ENCODE results near the gene HS3ST6.
"Not testable (repeated sequence)": the region's sequence is repeated elsewhere in the genome, so short reads cannot be mapped to it uniquely, and the experiment has no call there.

HS3ST6 gene

GRCh38 chr16:1890708-1891050 lies 27.5 kb downstream of the HS3ST6 start:
- Mint-ChIP-seq H3K27me3 (ENCODE audit: low read depth, poor library complexity) (peaks cover 57% of the 10 kb centered on the region), H3K4me3 (no peak overlapping the region), H3K36me3 (ENCODE audit: low read depth) (no peaks in the 10 kb centered on the region), H3K4me1 (peaks cover 16% of the 10 kb centered on the region), H3K27ac (no peak overlapping the region), H3K9me3 (peaks cover 4% of the 10 kb centered on the region)
- no peak for DNase-seq
- TF ChIP-seq CTCF (IDR thresholded peaks at IDR 0.05), result no peak

GRCh38 chr16:1890024-1890707 lies 28.0 kb downstream of the HS3ST6 start:
- Mint-ChIP-seq H3K36me3 (ENCODE audit: low read depth) (no peaks in the 10 kb centered on the region), H3K27ac (no peak overlapping the region), H3K27me3 (ENCODE audit: low read depth, poor library complexity) (peaks cover 59% of the 10 kb centered on the region), H3K9me3 (peaks cover 4% of the 10 kb centered on the region), H3K4me1 (peaks cover 16% of the 10 kb centered on the region), H3K4me3 (no peak overlapping the region)
- TF ChIP-seq CTCF (IDR thresholded peaks at IDR 0.05), result no peak
- no peak for DNase-seq

- H3K27ac Mint-ChIP-seq, result peak overlapping the region; percentile 83
- H3K27me3 Mint-ChIP-seq (ENCODE audit: low read depth, poor library complexity), result peaks cover 67% of the 10 kb centered on the region
- H3K36me3 Mint-ChIP-seq (ENCODE audit: low read depth), result no peaks in the 10 kb centered on the region
- no peak for TF ChIP-seq CTCF (IDR thresholded peaks at IDR 0.05)
- H3K9me3 Mint-ChIP-seq, result peaks cover 4% of the 10 kb centered on the region
- no peak for DNase-seq
- H3K4me1 Mint-ChIP-seq, result peaks cover 11% of the 10 kb centered on the region
- H3K4me3 Mint-ChIP-seq, result no peak overlapping the region
Observed at GRCh38 chr16:1887711-1888354, 30.4 kb downstream of the HS3ST6 start.

- peaks cover 54% of the 10 kb centered on the region for H3K27me3 Mint-ChIP-seq (ENCODE audit: low read depth, poor library complexity)
- no peak for DNase-seq
- no peak for TF ChIP-seq CTCF (IDR thresholded peaks at IDR 0.05)
Observed at GRCh38 chr16:1884889-1885288, 33.3 kb downstream of the HS3ST6 start.

DNA sequence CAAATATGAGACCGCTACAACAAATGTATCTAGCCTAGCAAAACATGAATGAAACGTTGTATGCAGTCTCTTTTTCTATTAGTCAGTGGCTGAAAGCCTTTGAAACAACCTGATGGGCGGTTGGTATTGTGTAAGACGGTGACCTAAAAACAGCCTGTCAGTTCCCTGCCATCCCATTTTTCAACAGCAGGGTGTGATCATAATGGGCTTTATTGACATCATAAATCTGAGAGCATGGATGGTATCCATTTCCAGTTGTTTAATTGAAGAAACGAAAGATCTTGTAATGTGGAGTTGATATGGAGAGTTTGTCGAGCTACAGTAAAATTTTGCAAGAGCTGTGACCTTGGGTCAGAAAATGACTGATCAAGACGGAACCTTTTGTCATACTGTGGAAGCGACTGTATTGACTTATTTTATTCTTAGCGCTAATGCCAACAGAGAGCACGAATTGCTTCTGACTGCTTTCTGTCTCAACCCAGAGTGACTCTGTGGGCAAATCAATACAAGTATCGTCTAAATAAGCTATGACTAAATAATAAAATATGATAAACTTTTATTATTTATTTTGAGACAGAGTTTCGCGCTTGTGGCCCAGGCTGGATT lies 34.0 kb downstream of the HS3ST6 start:
- no peak overlapping the region for H3K27ac Mint-ChIP-seq
- no peak for DNase-seq
- H3K36me3 Mint-ChIP-seq (ENCODE audit: low read depth), result no peaks in the 10 kb centered on the region
- H3K9me3 Mint-ChIP-seq, result peaks cover 4% of the 10 kb centered on the region
- H3K4me3 Mint-ChIP-seq, result no peak overlapping the region
- no peaks in the 10 kb centered on the region for H3K4me1 Mint-ChIP-seq
- peak; percentile 12 for TF ChIP-seq CTCF (IDR thresholded peaks at IDR 0.05)
- H3K27me3 Mint-ChIP-seq (ENCODE audit: low read depth, poor library complexity), result peaks cover 54% of the 10 kb centered on the region

More at GRCh38 chr16:1884889-1885288, 33.3 kb downstream of the HS3ST6 start:
- no peak overlapping the region for H3K4me3 Mint-ChIP-seq
- H3K9me3 Mint-ChIP-seq, result peaks cover 4% of the 10 kb centered on the region
- H3K36me3 Mint-ChIP-seq (ENCODE audit: low read depth), result no peaks in the 10 kb centered on the region
- no peak overlapping the region for H3K27ac Mint-ChIP-seq
- H3K4me1 Mint-ChIP-seq, result peaks cover under 1% of the 10 kb centered on the region

DNA sequence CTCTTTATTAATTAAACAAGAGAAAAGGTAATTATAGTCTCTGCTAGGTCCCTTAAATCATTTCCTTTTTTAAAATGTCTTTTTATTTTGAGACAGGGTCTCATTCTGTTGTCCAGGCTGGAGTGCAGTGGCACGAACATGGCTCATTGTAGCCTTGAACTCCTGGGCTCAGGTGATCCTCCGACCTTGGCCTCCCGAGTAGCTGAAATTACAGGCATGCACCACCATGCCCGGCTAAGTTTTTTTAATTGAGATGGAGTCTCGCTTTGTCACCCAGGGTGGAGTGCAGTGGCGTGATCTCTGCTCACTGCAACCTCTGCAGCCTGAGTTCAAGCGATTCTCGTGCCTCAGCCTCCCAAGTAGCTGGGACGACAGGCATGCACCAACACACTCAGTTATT lies 37.0 kb downstream of the HS3ST6 start:
- not testable (repeated sequence) for H3K36me3 Mint-ChIP-seq (ENCODE audit: low read depth); H3K4me3 Mint-ChIP-seq; H3K9me3 Mint-ChIP-seq; H3K27ac Mint-ChIP-seq; DNase-seq
- H3K27me3 Mint-ChIP-seq (ENCODE audit: low read depth, poor library complexity), result peaks cover 72% of the 10 kb centered on the region
- H3K4me1 Mint-ChIP-seq, result peaks cover 14% of the 10 kb centered on the region

All from nephron progenitor cell (in vitro differentiated cells).